HL-60 (cell line): ENCODE data around the gene ACACB.

Experiments
- DNase-seq, 2 experiments: peaks; one replicate each; pipeline ENCODE4 v3.0.0-alpha.2; 2010 to 2020; ENCODE audit warnings: low read depth in 1 of 2, low spot score in 1 of 2
- H3K27ac ChIP-seq: fragments of 250-450 bp; sonication (Bioruptor Pico); replicated peaks from 2 replicates; pipeline ENCODE4 v1.5.1; 2020; ENCODE audit warnings: mild to moderate bottlenecking, moderate library complexity
- H3K27me3 ChIP-seq: fragments of 250-450 bp; sonication (Bioruptor Pico); 2 replicates; pipeline ENCODE4 v1.5.1; 2021; ENCODE audit warnings: mild to moderate bottlenecking, moderate library complexity; ENCODE audit not compliant: insufficient read depth, poor library complexity, severe bottlenecking
- H3K4me3 ChIP-seq: replicated peaks from 2 replicates; pipeline ENCODE4 v1.5.1; 2011; ENCODE audit warnings: mild to moderate bottlenecking, control low read depth, low read length; ENCODE audit not compliant: insufficient read depth
- CTCF ChIP-seq: IDR thresholded peaks from one replicate; pipeline ENCODE4 v1.5.1; 2011; ENCODE audit warnings: low read length, control low read depth, inconsistent platforms; ENCODE audit not compliant: insufficient read depth
- GABPA ChIP-seq: IDR thresholded peaks from 2 replicates; pipeline ENCODE4 v1.6.1; 2012; ENCODE audit warnings: low read depth
- POLR2AphosphoS5 ChIP-seq: IDR thresholded peaks from 2 replicates; pipeline ENCODE4 v1.6.1; 2012; ENCODE audit warnings: low read depth
- REST ChIP-seq: IDR thresholded peaks from 2 replicates; pipeline ENCODE4 v1.6.1; 2012; ENCODE audit warnings: low read depth; ENCODE audit not compliant: insufficient replicate concordance
- SPI1 ChIP-seq: IDR thresholded peaks from 2 replicates; pipeline ENCODE4 v1.6.1; 2012; ENCODE audit warnings: low read depth, mild to moderate bottlenecking, borderline replicate concordance

ACACB gene

GRCh38 chr12:109267361-109267760 lies 151.0 kb downstream of the ACACB start:
- no peak overlapping the region for H3K4me3 ChIP-seq
- no peaks in the 10 kb centered on the region for H3K27me3 ChIP-seq
- no peak overlapping the region for H3K27ac ChIP-seq
- no peak for DNase-seq
- TF ChIP-seq POLR2AphosphoS5 = no peak
- no peak for TF ChIP-seq CTCF
- TF ChIP-seq SPI1 = no peak
- no peak for TF ChIP-seq REST
- TF ChIP-seq GABPA = no peak

GRCh38 chr12:109268896-109269295 lies 152.5 kb downstream of the ACACB start:
- Histone ChIP-seq H3K4me3 (no peak overlapping the region), H3K27me3 (no peaks in the 10 kb centered on the region), H3K27ac (no peak overlapping the region)
- no peak for DNase-seq
- TF ChIP-seq SPI1 (no peak), CTCF (no peak), GABPA (no peak), POLR2AphosphoS5 (no peak), REST (no peak)

DNA sequence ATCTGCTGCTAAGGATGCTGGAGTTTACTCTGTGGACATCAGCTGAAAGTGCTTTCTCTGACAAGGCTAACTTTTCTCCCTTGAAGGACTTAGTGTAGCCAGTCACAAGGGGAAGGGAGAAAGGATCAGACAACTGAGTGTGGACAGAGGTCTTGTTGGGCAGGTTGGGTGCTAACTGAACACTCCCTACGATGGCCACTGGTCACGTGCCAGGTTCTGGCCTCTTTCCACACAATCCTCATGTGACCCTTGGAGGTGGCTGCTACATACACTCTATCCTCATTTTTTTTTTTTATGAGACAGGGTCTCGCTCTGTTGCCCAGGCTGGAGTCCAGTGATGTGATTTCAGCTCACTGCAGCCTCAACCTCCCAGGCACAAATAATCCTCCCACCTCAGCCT lies 153.0 kb downstream of the ACACB start:
- Histone ChIP-seq H3K4me3 (no peak overlapping the region), H3K27me3 (no peaks in the 10 kb centered on the region), H3K27ac (no peak overlapping the region)
- TF ChIP-seq REST = no peak
- no peak for TF ChIP-seq CTCF
- TF ChIP-seq SPI1 = no peak
- DNase-seq = no peak
